Left kidney (tissue), 1 donor: ENCODE results near the gene TAOK2. TPM values are rescaled to one million over a fixed set of nuclear protein-coding genes. Genes with fewer than 3 reads are reported as not detected.

ENCODE experiments used
- polyA plus RNA-seq: library from polyadenylated mRNA; unstranded; fragments of 120-200 nt; gene quantifications from one replicate; pipeline ENCODE4 v1.2.1, GENCODE V29; 2013; ENCODE audit not compliant: insufficient read length

The TAOK2 gene
- polyA plus RNA-seq, 1 donor, result 45.3 TPM

Other genes starting within 250 kb of the TAOK2 start
- 0.32 TPM for gene C16orf54, start 227.9 kb upstream of the TAOK2 start, polyA plus RNA-seq
- gene ZG16, start 195.6 kb upstream of the TAOK2 start, polyA plus RNA-seq, result 0.08 TPM
- 89.2 TPM for gene KIF22, start 183.1 kb upstream of the TAOK2 start, polyA plus RNA-seq
- 304 TPM for gene MAZ, start 167.3 kb upstream of the TAOK2 start, polyA plus RNA-seq
- 19.4 TPM for gene PRRT2, start 161.7 kb upstream of the TAOK2 start, polyA plus RNA-seq
- 33.5 TPM for gene PAGR1, start 157.7 kb upstream of the TAOK2 start, polyA plus RNA-seq
- 15.3 TPM for gene MVP, start 153.4 kb upstream of the TAOK2 start, polyA plus RNA-seq
- 79.4 TPM for gene CDIPT, start 110.6 kb upstream of the TAOK2 start, polyA plus RNA-seq
- 8.2 TPM for gene SEZ6L2, start 74.3 kb upstream of the TAOK2 start, polyA plus RNA-seq
- 0.86 TPM for gene ASPHD1, start 73.4 kb upstream of the TAOK2 start, polyA plus RNA-seq
- 23.9 TPM for gene KCTD13, start 47.6 kb upstream of the TAOK2 start, polyA plus RNA-seq
- 93.1 TPM for gene TMEM219, start 11.8 kb upstream of the TAOK2 start, polyA plus RNA-seq
- gene HIRIP3, start 21.7 kb downstream of the TAOK2 start, polyA plus RNA-seq, result 17.0 TPM
- gene INO80E, start 22.4 kb downstream of the TAOK2 start, polyA plus RNA-seq, result 46.2 TPM
- 3.0 TPM for gene DOC2A, start 37.2 kb downstream of the TAOK2 start, polyA plus RNA-seq
- not detected for gene C16orf92, start 49.3 kb downstream of the TAOK2 start, polyA plus RNA-seq
- 1.2 TPM for gene TLCD3B, start 57.4 kb downstream of the TAOK2 start, polyA plus RNA-seq
- gene ALDOA, start 91.9 kb downstream of the TAOK2 start, polyA plus RNA-seq, result 449 TPM
- 82.7 TPM for gene PPP4C, start 102.1 kb downstream of the TAOK2 start, polyA plus RNA-seq
- gene TBX6, start 118.1 kb downstream of the TAOK2 start, polyA plus RNA-seq, result 1.1 TPM
- gene YPEL3, start 122.3 kb downstream of the TAOK2 start, polyA plus RNA-seq, result 43.1 TPM
- gene GDPD3, start 139.7 kb downstream of the TAOK2 start, polyA plus RNA-seq, result 13.6 TPM
- 73.6 TPM for gene MAPK3, start 149.4 kb downstream of the TAOK2 start, polyA plus RNA-seq
- 7.3 TPM for gene CORO1A, start 209.7 kb downstream of the TAOK2 start, polyA plus RNA-seq
- 23.4 TPM for gene BOLA2B, start 219.8 kb downstream of the TAOK2 start, polyA plus RNA-seq
- gene SLX1A, start 220.0 kb downstream of the TAOK2 start, polyA plus RNA-seq, result 30.7 TPM
- gene SULT1A3, start 225.4 kb downstream of the TAOK2 start, polyA plus RNA-seq, result 15.8 TPM